HPDE6-E6E7 (cell line): Measurements from ENCODE around the gene NEK4.

Source experiments
- DNase-seq: peaks from one replicate; pipeline ENCODE4 v3.0.0; 2011; ENCODE audit warnings: missing footprints; ENCODE audit errors: extremely low spot score

The NEK4 gene

DNA sequence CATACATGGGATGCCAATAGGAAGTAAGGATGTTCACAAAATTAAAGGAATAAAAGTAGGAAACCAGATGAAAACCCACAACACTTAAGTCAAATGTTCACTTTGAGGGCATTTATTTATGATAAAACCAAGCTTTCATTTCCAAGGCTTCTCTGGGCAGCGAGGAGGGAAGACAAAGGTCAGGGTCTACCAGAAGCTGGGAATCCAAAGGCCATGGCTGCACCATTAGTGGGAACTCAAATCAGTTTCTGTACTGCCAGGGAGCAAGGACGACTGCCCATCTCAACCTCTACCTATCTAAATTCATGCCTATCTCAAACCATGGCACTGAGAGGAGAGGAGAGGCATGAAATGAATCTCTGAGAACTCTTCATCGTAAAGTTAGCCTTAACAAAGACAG lies 107.6 kb downstream of the NEK4 start:
- DNase-seq, result no peak

DNA sequence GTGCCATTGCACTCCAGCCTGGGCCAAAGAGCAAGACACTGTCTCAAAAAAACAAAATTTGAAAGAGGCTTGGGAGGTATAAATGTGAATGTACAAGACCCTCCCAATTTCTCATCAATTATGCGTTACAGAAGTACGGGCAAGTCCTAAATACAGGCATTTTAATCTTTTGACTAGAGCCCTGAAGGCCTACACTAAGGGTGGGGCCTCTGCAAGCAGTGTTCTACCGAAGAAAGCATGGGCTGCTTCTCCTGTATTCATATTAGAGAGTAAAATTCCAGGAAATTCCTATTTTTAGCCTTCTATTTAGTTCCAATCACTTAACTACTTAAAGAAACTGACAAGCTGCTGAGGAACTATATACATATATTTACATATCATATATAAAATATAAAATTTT lies 110.7 kb downstream of the NEK4 start:
- no peak for DNase-seq
